ENCODE results near the gene PTH2.
A peak's percentile ranks its signal among the peaks of the same experiment; 100 is the strongest.

GRCh38 chr19:49428547-49429451, 5.6 kb upstream of the PTH2 start:
- TF ChIP-seq EZH2phosphoT487 (IDR thresholded peaks at IDR 0.05; ENCODE audit: low read depth, severe bottlenecking, unreplicated experiment) (no peak), EZH2 (IDR thresholded peaks at IDR 0.05; ENCODE audit: borderline replicate concordance) (peak; percentile 67)
- TF ChIP-seq, protein P1, sequence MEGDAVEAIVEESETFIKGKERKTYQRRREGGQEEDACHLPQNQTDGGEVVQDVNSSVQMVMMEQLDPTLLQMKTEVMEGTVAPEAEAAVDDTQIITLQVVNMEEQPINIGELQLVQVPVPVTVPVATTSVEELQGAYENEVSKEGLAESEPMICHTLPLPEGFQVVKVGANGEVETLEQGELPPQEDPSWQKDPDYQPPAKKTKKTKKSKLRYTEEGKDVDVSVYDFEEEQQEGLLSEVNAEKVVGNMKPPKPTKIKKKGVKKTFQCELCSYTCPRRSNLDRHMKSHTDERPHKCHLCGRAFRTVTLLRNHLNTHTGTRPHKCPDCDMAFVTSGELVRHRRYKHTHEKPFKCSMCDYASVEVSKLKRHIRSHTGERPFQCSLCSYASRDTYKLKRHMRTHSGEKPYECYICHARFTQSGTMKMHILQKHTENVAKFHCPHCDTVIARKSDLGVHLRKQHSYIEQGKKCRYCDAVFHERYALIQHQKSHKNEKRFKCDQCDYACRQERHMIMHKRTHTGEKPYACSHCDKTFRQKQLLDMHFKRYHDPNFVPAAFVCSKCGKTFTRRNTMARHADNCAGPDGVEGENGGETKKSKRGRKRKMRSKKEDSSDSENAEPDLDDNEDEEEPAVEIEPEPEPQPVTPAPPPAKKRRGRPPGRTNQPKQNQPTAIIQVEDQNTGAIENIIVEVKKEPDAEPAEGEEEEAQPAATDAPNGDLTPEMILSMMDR (IDR thresholded peaks at IDR 0.05; ENCODE audit: poor library complexity) = no peak
